ENCODE measurements around the gene PSKH1.
A peak's percentile ranks its signal among the peaks of the same experiment; 100 is the strongest.

PSKH1 gene

DNA sequence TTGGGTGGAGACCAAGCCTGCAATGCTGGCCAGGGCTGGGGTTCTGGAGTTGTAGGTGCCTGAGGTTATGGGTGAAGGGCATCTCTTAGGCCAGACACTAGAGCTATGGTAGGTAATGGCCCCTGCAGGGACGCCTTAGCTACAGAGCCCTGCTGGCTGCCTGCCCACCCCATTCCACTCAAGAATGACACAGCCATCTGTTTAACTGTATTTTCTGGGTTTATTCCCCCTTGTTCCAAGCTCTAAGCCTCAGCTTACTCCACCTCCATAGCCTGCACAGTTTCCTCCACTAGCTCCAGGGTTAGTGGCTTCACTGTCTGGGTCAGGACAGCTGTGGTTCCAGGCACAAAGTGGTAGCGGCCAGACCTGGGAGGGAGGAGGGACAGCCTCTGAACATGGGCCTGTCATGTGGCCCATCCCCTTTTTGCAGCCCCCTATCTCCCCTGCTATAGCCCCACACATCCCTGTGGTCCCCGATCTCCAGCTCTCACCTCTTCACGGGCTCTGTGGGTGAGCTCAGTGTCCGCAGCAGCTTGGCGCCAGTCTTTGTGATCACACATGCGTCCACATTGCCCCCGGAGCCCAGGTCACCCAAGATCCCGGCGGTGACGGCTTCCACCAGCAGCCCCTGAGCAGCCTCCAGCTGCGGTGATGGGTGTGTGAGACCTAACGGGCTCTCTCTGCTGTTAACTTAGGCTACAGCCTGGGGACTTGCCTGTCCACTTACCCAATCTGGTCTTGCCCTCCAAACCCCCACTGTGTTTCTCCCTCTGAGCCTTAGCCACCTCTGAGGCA, 41.4 kb downstream of the PSKH1 start:
- TF ChIP-seq ZNF70 (CRISPR knock-in tag; IDR thresholded peaks at IDR 0.05): no peak
- TF ChIP-seq RARB (CRISPR knock-in tag; IDR thresholded peaks at IDR 0.05): no peak
- TF ChIP-seq ZFP30 (CRISPR knock-in tag; IDR thresholded peaks at IDR 0.05): no peak
- TF ChIP-seq TOX (CRISPR knock-in tag; IDR thresholded peaks at IDR 0.05; ENCODE audit: borderline replicate concordance): no peak
- no peak for TF ChIP-seq ZC3H10 (CRISPR knock-in tag; IDR thresholded peaks at IDR 0.05)
- no peak for TF ChIP-seq TCF4 (CRISPR knock-in tag; IDR thresholded peaks at IDR 0.05; ENCODE audit: borderline replicate concordance)
- no peak for TF ChIP-seq ZFP3 (CRISPR knock-in tag; IDR thresholded peaks at IDR 0.05)
- TF ChIP-seq, protein P1, sequence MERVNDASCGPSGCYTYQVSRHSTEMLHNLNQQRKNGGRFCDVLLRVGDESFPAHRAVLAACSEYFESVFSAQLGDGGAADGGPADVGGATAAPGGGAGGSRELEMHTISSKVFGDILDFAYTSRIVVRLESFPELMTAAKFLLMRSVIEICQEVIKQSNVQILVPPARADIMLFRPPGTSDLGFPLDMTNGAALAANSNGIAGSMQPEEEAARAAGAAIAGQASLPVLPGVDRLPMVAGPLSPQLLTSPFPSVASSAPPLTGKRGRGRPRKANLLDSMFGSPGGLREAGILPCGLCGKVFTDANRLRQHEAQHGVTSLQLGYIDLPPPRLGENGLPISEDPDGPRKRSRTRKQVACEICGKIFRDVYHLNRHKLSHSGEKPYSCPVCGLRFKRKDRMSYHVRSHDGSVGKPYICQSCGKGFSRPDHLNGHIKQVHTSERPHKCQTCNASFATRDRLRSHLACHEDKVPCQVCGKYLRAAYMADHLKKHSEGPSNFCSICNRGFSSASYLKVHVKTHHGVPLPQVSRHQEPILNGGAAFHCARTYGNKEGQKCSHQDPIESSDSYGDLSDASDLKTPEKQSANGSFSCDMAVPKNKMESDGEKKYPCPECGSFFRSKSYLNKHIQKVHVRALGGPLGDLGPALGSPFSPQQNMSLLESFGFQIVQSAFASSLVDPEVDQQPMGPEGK (CRISPR knock-in tag; IDR thresholded peaks at IDR 0.05; ENCODE audit: borderline replicate concordance): no peak
- TF ChIP-seq ZNF8 (CRISPR knock-in tag; IDR thresholded peaks at IDR 0.05): no peak
- no peak for TF ChIP-seq SNAI2 (CRISPR knock-in tag; IDR thresholded peaks at IDR 0.05)
- no peak for TF ChIP-seq ARNTL (CRISPR knock-in tag; IDR thresholded peaks at IDR 0.05; ENCODE audit: borderline replicate concordance, low read depth)
- TF ChIP-seq CSDC2 (CRISPR knock-in tag; IDR thresholded peaks at IDR 0.05): no peak
- TF ChIP-seq, protein P2, sequence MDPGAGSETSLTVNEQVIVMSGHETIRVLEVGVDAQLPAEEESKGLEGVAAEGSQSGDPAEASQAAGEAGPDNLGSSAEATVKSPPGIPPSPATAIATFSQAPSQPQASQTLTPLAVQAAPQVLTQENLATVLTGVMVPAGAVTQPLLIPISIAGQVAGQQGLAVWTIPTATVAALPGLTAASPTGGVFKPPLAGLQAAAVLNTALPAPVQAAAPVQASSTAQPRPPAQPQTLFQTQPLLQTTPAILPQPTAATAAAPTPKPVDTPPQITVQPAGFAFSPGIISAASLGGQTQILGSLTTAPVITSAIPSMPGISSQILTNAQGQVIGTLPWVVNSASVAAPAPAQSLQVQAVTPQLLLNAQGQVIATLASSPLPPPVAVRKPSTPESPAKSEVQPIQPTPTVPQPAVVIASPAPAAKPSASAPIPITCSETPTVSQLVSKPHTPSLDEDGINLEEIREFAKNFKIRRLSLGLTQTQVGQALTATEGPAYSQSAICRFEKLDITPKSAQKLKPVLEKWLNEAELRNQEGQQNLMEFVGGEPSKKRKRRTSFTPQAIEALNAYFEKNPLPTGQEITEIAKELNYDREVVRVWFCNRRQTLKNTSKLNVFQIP (CRISPR knock-in tag; IDR thresholded peaks at IDR 0.05; ENCODE audit: borderline replicate concordance, low read depth): no peak
- no peak for TF ChIP-seq ESRRG (CRISPR knock-in tag; IDR thresholded peaks at IDR 0.05)
- ATAC-seq: peak; percentile 11

DNA sequence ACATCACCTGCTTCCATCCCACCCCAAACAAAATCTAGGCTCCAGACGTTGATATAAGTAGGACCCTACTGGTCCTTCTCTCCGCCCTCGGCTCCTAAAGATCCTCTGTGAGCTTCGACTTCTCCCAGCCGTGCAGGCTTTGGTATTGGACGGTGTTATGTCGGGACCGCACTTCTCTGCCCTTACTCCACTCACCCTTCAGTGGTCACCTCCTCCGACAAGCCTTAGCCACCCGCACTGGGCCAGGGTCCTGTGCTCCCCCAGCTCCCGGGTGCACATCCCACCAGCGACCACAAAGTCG, 42.0 kb downstream of the PSKH1 start:
- ATAC-seq: peak; percentile 13
- no peak for TF ChIP-seq ZFP30 (CRISPR knock-in tag; IDR thresholded peaks at IDR 0.05)
- no peak for TF ChIP-seq PPARA (CRISPR knock-in tag; IDR thresholded peaks at IDR 0.05; ENCODE audit: borderline replicate concordance)
- no peak for TF ChIP-seq ISL1 (CRISPR knock-in tag; IDR thresholded peaks at IDR 0.05)

DNA sequence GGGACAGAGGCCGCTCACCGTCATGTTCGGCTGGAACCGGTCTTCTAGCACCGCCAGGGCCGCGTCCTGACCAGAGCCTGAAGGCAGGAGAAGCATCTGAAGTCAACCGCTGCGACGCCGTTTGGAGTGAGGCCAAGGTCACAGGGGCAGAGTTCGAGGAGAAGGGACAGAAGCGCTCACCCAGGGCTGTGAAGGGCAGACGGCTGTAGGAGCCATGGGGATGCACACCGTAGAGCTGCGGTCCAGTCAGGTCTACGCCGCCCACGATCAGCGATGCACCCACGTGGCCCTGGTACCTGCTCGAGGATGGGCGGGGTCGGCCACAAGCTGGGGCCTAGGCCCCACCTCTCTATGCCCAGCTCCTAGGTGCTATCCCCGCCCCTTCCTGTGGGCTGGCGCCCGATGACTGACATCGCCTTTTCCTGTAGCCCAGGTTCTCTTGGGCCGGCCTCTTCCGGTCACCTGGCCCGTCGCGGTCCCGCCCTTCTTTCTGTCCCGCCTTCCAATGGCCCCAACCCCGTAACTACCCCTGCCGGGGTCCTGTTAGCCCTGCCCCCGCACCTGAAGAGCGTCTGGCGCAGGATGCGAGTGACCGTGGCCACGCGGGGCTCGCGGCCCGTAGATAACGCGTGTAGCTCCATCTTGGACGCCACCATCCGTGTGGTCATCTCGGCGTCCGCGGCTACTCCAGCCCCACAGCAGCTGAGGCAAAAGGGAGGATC, 42.5 kb downstream of the PSKH1 start:
- peak; percentile 92 for ATAC-seq
- TF ChIP-seq, protein P1 (CRISPR knock-in tag; IDR thresholded peaks at IDR 0.05; ENCODE audit: borderline replicate concordance): no peak
- TF ChIP-seq ZNF8 (CRISPR knock-in tag; IDR thresholded peaks at IDR 0.05) (no peak), ARNTL (CRISPR knock-in tag; IDR thresholded peaks at IDR 0.05; ENCODE audit: borderline replicate concordance, low read depth) (no peak), GLIS3 (CRISPR knock-in tag; IDR thresholded peaks at IDR 0.05) (no peak), ZFP30 (CRISPR knock-in tag; IDR thresholded peaks at IDR 0.05) (no peak), PPARA (CRISPR knock-in tag; IDR thresholded peaks at IDR 0.05; ENCODE audit: borderline replicate concordance) (no peak), OSR1 (CRISPR knock-in tag; IDR thresholded peaks at IDR 0.05) (no peak), TOX (CRISPR knock-in tag; IDR thresholded peaks at IDR 0.05; ENCODE audit: borderline replicate concordance) (no peak)
- TF ChIP-seq, protein P2 (CRISPR knock-in tag; IDR thresholded peaks at IDR 0.05; ENCODE audit: borderline replicate concordance, low read depth): no peak

DNA sequence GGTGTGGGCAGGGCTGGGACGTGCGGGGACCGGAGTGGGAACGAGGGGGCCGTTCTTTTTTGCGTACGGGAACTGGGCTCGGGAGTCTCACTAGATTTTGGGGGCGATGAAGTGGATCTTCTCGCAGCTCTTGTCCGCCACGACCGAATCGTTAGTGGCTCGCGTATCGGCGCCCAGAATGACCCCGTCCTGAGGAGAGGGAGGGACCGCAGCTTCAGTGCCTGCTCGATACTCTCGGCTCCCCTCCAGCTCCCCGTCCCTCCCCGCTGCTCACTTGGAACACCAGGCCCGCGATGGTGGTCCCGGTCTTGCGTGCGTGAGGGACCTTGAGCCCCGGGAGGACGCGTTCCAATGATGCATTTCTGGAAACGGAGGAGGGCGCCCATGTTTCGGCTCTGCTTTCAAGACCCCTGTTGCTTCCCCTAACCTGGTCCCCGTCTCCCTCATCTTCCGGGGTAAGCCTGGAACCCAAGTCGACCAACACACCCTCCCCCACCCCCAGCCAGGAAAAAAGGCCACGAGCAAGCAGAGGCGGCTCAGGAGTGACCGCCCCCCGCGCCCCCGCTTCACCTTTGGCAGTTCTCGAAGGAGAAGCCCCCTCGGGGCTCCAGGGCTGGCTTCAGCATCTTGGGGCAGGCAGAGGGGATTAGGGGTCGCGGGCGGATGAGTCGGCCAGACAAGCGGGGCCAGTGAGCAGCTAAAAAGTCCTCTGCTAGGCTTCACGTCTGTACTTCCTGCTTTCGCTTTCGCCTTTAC, 43.2 kb downstream of the PSKH1 start, which contains the start of gene PSMB10:
Gene PSMB10, minus strand, starts transcription at position 727 of the 756 bp plus-strand sequence. Its CDS starts 101 bp downstream, at position 626.
- TF ChIP-seq ZFP30 (CRISPR knock-in tag; IDR thresholded peaks at IDR 0.05) (no peak), RARB (CRISPR knock-in tag; IDR thresholded peaks at IDR 0.05) (no peak), GLIS3 (CRISPR knock-in tag; IDR thresholded peaks at IDR 0.05) (no peak)
- TF ChIP-seq, protein P1 (CRISPR knock-in tag; IDR thresholded peaks at IDR 0.05; ENCODE audit: borderline replicate concordance): no peak
- TF ChIP-seq, protein P3, sequence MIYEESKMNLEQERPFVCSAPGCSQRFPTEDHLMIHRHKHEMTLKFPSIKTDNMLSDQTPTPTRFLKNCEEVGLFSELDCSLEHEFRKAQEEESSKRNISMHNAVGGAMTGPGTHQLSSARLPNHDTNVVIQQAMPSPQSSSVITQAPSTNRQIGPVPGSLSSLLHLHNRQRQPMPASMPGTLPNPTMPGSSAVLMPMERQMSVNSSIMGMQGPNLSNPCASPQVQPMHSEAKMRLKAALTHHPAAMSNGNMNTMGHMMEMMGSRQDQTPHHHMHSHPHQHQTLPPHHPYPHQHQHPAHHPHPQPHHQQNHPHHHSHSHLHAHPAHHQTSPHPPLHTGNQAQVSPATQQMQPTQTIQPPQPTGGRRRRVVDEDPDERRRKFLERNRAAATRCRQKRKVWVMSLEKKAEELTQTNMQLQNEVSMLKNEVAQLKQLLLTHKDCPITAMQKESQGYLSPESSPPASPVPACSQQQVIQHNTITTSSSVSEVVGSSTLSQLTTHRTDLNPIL (CRISPR knock-in tag; IDR thresholded peaks at IDR 0.05; ENCODE audit: low read depth): 0 out of 2 replicates have a peak, but pooled peaks have one; percentile 37
- ATAC-seq: peak; percentile 44
